ENCODE measurements around the gene SLC7A5.
"Not testable (repeated sequence)": the region's sequence is repeated elsewhere in the genome, so short reads cannot be mapped to it uniquely, and the experiment has no call there.

- not testable (repeated sequence) for TF ChIP-seq CTCF (IDR thresholded peaks at IDR 0.05; ENCODE audit: low read length); EZH2 (optimal IDR thresholded peaks at IDR 0.05; ENCODE audit: low read depth, low read length); EZH2phosphoT487 (IDR thresholded peaks at IDR 0.05; ENCODE audit: low read length)
Observed at GRCh38 chr16:87858151-87858993, 10.9 kb downstream of the SLC7A5 start.

Data from MM.1S (cell line).